DOHH2 (cell line): Measurements from ENCODE around the gene TSPAN32.

Experiments
- H3F3A ChIP-seq: fragments of 200-600 bp; sonication (generic), shearing (Covaris generic); 2 replicates; pipeline ENCODE4 v1.6.0; 2016; ENCODE audit warnings: antibody characterized with exemption, mild to moderate bottlenecking; ENCODE audit not compliant: control insufficient read depth, insufficient read depth
- H3K27ac ChIP-seq: fragments of 200-600 bp; sonication (generic); 2 replicates; pipeline ENCODE4 v1.5.1; 2014; ENCODE audit warnings: low read depth, mild to moderate bottlenecking, low read length, moderate library complexity
- H3K27me3 ChIP-seq: fragments of 200-600 bp; sonication (generic); 2 replicates; pipeline ENCODE4 v1.6.1; 2014; ENCODE audit warnings: mild to moderate bottlenecking, low read length, mixed read lengths; ENCODE audit not compliant: control insufficient read depth
- H3K36me3 ChIP-seq: fragments of 200-600 bp; sonication (generic); 2 replicates; pipeline ENCODE4 v1.6.1; 2014; ENCODE audit warnings: mild to moderate bottlenecking, low read length, moderate library complexity, mixed read lengths; ENCODE audit not compliant: control insufficient read depth
- H3K4me1 ChIP-seq: fragments of 200-600 bp; sonication (generic); 2 replicates; pipeline ENCODE4 v1.6.1; 2014; ENCODE audit warnings: mild to moderate bottlenecking, low read length, mixed read lengths; ENCODE audit not compliant: control insufficient read depth
- H3K4me2 ChIP-seq: fragments of 200-600 bp; sonication (generic); 2 replicates; pipeline ENCODE4 v1.6.0; 2014; ENCODE audit warnings: mild to moderate bottlenecking, low read length, moderate library complexity
- H3K4me3 ChIP-seq: fragments of 200-600 bp; sonication (generic); 2 replicates; pipeline ENCODE4 v1.5.1; 2014; ENCODE audit warnings: mild to moderate bottlenecking, low read length, mixed read lengths
- H3K79me2 ChIP-seq: fragments of 200-600 bp; sonication (generic); 2 replicates; pipeline ENCODE4 v1.6.1; 2014; ENCODE audit warnings: mild to moderate bottlenecking, low read length, mixed read lengths; ENCODE audit not compliant: control insufficient read depth
- H3K9me2 ChIP-seq: fragments of 200-600 bp; sonication (generic); replicated peaks from 2 replicates; pipeline ENCODE4 v1.6.1; 2014; ENCODE audit warnings: mild to moderate bottlenecking, low read length, mixed read lengths; ENCODE audit not compliant: control insufficient read depth
- H3K9me3 ChIP-seq: fragments of 200-600 bp; sonication (generic); 2 replicates; pipeline ENCODE4 v1.6.1; 2014; ENCODE audit warnings: antibody characterized with exemption, low read length, mixed read lengths; ENCODE audit not compliant: control insufficient read depth, insufficient read depth
- H4K20me1 ChIP-seq: fragments of 200-600 bp; sonication (generic); 2 replicates; pipeline ENCODE4 v1.6.0; 2014; ENCODE audit warnings: low read depth, mild to moderate bottlenecking, antibody characterized with exemption, low read length, moderate library complexity; ENCODE audit not compliant: control insufficient read depth, insufficient read depth
- EZH2phosphoT487 ChIP-seq: fragments of 200-600 bp; sonication (generic); IDR thresholded peaks from 2 replicates; pipeline ENCODE4 v1.6.1; 2017; ENCODE audit warnings: borderline replicate concordance, mild to moderate bottlenecking, antibody characterized with exemption, low read length, moderate library complexity, mixed read lengths
- TF ChIP-seq, protein P1 (sequence below): fragments of 200-600 bp; sonication (generic); IDR thresholded peaks from one replicate; pipeline ENCODE4 v1.5.1; 2014; ENCODE audit warnings: antibody characterized with exemption, mild to moderate bottlenecking, low read depth, low read length; ENCODE audit not compliant: poor library complexity, severe bottlenecking

The TSPAN32 gene

DNA sequence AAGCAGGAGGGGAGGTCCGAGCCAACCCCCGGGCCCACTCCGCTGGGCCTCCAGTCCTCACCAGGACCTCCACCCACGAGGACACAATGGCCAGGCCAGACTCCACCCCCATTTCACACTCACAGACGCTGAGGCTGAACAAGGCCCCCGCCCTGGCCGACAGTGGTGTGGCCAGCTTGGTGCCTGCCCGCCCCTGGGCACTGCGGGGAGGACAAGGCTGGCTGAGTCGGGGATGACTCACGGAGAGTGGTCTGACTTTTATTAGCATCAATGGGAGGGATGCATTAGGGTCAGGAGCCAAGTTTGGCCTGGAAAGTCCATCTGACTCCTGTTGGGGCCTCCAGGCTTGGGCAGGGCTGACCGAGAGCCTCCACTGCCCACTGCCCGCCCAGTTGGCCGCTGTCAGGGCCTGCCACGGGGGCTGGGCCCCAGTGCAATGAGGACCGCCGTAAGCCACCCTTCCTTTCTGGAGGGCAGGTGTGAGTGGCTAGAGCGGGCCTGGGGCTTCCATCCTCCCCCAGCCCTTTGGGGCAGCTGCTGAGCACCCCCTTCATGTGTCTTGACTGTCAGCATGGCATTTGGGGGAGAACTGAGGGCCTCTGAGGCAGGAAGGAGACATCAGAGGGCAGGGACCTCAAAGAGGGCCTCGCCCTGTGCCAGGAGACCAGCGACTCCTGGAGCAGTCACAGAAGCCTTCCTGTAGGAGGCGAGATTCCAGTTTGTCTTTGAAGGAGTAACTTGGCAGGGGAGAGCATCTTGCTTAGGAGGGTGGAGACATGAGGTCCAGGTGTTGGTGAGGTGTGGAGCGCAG is 10.6 kb downstream of the TSPAN32 start:
- Histone ChIP-seq H3K27me3 (no peaks in the 10 kb centered on the region), H3K9me3 (no peaks in the 10 kb centered on the region), H3K4me2 (no peak overlapping the region), H3K36me3 (no peaks in the 10 kb centered on the region), H3K79me2 (no peaks in the 10 kb centered on the region), H3K4me1 (peaks cover 4% of the 10 kb centered on the region), H3K4me3 (no peak overlapping the region), H3K27ac (no peak overlapping the region), H3F3A (no peaks in the 10 kb centered on the region), H3K9me2 (no peaks in the 10 kb centered on the region), H4K20me1 (no peaks in the 10 kb centered on the region)
- TF ChIP-seq, protein P1, sequence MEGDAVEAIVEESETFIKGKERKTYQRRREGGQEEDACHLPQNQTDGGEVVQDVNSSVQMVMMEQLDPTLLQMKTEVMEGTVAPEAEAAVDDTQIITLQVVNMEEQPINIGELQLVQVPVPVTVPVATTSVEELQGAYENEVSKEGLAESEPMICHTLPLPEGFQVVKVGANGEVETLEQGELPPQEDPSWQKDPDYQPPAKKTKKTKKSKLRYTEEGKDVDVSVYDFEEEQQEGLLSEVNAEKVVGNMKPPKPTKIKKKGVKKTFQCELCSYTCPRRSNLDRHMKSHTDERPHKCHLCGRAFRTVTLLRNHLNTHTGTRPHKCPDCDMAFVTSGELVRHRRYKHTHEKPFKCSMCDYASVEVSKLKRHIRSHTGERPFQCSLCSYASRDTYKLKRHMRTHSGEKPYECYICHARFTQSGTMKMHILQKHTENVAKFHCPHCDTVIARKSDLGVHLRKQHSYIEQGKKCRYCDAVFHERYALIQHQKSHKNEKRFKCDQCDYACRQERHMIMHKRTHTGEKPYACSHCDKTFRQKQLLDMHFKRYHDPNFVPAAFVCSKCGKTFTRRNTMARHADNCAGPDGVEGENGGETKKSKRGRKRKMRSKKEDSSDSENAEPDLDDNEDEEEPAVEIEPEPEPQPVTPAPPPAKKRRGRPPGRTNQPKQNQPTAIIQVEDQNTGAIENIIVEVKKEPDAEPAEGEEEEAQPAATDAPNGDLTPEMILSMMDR = no peak
- TF ChIP-seq EZH2phosphoT487 = no peak

DNA sequence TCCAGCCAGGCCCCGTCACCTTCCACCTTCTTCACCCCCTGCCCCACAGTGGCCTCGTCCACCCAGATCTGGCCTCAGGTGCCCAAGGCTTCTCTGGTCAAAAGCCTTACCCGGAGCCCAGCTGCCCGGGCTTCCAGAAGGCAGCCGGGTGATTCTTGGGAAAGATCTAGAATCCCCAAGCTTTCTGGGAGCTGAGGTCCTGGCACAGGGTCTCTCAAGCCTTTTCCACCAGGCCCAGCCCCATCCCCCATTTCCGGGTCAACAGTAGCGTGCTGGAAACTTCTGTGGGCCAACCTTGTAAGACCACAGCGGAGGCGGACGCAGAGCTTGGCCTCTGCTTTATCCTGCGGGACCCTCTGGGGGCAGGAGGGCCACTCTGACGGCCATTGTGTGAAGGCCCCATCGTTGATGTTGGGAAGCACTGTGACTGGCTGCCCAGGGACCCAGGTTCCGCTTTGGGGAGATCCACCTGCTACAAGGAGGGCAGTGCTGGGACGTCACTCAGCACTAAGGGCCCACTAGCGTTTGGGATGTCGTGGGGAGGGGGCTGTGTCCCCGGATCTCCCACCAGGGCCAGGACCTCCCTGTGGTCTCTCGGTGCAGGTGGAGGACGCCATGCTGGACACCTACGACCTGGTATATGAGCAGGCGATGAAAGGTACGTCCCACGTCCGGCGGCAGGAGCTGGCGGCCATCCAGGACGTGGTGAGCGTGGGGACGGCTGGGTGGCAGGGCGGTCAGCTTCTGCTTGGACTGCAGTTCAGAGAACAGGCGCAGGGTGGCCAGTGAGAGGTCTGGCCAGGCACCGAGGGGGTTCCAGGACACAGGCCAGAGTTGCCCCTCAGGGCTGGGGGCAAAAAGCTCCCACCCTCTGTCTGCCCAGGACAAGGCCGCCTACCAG is 11.5 kb downstream of the TSPAN32 start:
- Histone ChIP-seq H3F3A (no peaks in the 10 kb centered on the region), H3K4me1 (no peaks in the 10 kb centered on the region), H3K27ac (no peak overlapping the region), H3K9me3 (no peaks in the 10 kb centered on the region), H3K79me2 (no peaks in the 10 kb centered on the region), H4K20me1 (no peaks in the 10 kb centered on the region), H3K36me3 (no peaks in the 10 kb centered on the region), H3K27me3 (no peaks in the 10 kb centered on the region), H3K9me2 (no peaks in the 10 kb centered on the region), H3K4me3 (no peak overlapping the region), H3K4me2 (no peak overlapping the region)
- no peak for TF ChIP-seq EZH2phosphoT487
- TF ChIP-seq, protein P1 = no peak

DNA sequence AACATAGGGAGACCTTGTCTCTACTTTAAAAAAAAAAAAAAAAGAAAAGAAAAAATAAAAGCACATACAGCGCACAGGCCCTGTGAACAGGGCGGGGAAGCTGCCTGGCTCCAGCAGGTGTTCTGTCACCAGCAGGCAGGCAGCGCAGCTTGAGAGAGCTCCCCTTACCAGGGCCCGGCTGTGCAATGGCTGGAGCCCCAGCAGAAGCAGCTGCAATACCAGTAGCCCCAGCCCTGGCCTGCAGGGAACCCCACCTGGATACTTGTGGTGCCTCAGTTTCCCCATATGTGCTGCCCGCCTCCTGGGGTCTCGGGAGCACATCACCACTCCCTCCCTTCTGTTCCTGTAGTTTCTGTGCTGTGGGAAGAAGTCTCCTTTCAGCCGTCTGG is 12.3 kb downstream of the TSPAN32 start:
- no peak overlapping the region for H3K27ac ChIP-seq
- H4K20me1 ChIP-seq = no peaks in the 10 kb centered on the region
- TF ChIP-seq EZH2phosphoT487 = no peak
- TF ChIP-seq, protein P1 = no peak
- H3K9me3 ChIP-seq = no peaks in the 10 kb centered on the region
- H3K36me3 ChIP-seq = no peaks in the 10 kb centered on the region
- no peaks in the 10 kb centered on the region for H3K9me2 ChIP-seq
- H3F3A ChIP-seq = no peaks in the 10 kb centered on the region
- H3K4me1 ChIP-seq = no peaks in the 10 kb centered on the region
- H3K4me3 ChIP-seq = no peak overlapping the region
- H3K4me2 ChIP-seq = no peak overlapping the region
- no peaks in the 10 kb centered on the region for H3K79me2 ChIP-seq
- H3K27me3 ChIP-seq = no peaks in the 10 kb centered on the region
